GOT3 (cell line): ENCODE measurements around the gene GMEB2.
"Not testable (repeated sequence)": the region's sequence is repeated elsewhere in the genome, so short reads cannot be mapped to it uniquely, and the experiment has no call there.

Experiments used
- DNase-seq: peaks from one replicate; lab custom pipeline; 2025; ENCODE audit warnings: mixed read lengths; lab: John Stamatoyannopoulos, UW

Gene GMEB2

DNA sequence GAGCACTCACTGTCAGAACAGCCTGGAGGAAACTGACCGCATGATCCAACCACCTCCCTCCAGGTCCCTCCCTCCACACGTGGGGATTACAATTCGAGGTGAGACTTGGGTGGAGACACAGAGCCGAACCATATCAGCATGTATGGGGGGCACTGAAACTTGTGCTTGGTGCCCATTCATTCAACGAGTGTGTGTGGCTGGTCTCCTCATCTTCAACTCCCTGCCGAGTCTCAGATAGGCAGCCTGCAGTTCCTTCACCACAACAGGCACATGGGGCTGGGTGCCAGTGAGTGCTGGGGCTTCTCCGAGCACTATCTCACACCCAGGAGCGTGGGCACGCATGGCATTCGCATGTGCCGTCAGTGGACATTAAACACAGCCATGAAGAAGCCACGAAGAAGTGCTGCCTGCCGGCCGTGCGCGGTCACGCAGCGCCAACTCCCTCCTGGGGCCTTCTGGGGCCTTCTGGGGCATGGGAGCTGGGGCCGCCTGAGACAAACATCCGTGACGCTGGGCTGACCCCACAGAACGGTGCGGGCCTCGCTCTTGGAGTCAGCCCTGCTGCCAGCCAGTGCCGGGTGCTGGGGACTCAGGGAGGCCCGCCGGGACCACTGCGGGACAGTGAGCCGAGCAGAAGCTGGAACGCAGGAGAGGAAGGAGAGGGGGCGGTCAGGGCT is 30.5 kb upstream of the GMEB2 start:
- DNase-seq: no peak

DNA sequence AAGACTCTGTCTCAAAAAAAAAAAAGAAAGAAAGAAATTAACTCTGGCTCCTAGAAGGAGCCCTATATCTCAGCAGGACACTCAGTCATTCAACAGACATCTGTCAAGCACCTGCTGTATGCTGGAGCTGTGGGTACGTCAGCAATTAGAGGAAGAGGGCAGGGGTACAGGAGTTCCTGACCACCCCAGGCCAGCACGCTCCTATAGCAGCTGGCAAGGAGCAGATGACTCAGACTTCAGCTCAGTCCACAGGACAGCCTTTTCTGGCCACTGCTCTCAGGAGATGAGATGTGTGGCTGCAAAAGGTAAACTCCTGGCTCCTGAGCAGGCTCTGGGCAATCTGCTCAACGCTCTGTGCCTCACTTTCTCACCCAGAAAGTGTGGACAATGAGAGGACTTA is 29.6 kb upstream of the GMEB2 start:
- no peak for DNase-seq

DNA sequence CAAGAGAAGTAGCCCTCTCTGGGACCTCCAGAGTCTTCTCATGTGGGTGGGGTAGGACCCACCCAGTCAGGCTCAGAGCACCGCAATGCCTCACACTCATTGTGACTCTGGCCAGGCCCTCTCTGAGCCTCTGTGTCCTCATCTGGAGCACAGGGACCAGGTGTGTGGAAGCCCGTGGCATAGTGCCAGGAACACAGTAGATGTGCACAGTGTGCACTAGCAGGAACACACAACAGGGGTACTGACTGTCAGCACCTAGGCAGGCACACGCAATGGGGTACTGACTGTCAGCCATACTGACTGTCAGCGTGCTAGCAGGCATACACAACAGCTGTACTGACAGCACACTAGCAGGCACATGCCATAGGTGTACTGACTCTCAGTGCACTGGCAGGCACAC is 28.3 kb upstream of the GMEB2 start:
- DNase-seq: no peak

DNA sequence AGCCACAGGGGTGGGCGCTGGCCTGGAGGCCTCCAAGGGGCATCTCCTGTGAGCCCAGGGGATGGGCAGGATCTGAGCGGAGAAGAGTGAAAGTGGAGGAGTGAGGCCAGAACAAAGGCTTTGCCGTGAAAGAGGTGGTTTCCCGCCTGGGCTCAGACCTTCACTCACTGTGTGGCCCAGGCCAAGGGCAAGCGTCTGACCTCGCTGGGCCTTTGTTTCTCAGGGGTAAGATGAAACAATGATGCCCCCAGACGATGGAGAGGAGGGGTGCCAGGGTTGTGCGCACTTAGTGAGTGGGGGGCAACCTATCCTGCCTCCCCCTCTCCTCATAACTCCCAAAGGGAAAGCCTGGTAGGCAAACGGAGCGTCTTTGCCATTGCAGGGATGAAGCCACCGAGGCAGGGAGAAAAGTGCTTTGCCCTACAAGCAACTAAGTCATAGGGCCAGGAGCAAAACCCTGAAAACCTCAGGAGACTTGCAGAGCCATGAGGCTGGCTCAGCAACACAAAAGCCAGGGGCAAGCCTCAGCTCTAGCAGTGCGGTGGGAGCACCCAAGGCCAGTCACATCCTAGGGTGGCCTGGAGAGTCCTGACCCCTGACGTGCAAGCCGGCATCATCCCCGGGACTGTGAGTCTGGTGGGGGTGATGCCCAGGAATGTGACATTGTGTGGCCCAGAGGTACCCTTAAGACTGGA is 27.2 kb upstream of the GMEB2 start:
- DNase-seq: no peak

DNA sequence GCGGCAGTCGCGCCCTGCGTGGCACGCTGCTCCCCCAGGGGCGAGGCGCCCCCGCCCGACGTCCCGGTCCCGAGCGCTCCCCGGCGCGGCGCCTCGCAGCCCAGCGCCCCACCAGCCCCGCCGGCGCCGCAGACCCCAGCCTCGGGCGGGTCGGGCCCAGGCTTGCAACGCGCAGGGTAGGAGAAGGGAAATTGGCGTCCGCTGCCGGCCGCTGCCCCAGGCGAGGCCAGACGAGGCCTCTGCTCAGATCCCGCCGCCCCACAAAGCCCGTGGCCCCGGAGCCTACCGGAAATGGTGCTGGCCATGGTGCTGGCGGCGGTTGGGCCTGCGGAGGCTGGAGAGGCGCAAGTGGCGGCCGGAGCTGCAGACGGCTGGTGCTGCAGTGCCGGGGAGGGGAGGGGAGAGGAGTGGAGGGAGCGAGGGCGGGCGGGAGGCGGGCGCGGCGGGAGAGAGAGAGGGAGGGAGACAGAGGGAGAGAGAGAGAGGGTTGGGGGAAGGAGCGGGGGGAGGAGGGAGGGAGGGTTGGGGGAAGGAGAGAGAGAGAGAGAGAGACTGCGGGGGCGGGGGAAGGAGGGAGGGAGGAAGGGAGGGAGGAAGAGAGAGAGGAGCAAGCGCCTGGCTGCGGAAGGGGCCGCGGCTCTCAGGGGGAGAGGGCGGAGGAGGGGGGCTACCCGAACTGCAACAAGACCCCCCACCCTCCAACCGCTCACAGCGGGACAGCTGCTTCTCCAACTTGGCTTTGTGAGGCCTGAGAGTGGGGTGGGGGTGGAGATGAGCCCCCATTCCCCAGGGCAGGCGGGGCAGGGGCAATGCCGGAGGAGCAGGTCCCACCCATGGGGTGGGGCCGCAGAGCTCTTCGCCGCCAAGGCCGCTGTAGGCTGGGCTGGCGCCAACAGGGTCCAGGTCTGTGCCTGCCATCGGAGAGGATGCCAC is 26.4 kb upstream of the GMEB2 start, which contains the start of gene STMN3:
STMN3 (minus strand) TSS at position 384 of the 933 bp plus-strand sequence; CDS start at position 305, 79 bp downstream.
- DNase-seq: peak; percentile 60

DNA sequence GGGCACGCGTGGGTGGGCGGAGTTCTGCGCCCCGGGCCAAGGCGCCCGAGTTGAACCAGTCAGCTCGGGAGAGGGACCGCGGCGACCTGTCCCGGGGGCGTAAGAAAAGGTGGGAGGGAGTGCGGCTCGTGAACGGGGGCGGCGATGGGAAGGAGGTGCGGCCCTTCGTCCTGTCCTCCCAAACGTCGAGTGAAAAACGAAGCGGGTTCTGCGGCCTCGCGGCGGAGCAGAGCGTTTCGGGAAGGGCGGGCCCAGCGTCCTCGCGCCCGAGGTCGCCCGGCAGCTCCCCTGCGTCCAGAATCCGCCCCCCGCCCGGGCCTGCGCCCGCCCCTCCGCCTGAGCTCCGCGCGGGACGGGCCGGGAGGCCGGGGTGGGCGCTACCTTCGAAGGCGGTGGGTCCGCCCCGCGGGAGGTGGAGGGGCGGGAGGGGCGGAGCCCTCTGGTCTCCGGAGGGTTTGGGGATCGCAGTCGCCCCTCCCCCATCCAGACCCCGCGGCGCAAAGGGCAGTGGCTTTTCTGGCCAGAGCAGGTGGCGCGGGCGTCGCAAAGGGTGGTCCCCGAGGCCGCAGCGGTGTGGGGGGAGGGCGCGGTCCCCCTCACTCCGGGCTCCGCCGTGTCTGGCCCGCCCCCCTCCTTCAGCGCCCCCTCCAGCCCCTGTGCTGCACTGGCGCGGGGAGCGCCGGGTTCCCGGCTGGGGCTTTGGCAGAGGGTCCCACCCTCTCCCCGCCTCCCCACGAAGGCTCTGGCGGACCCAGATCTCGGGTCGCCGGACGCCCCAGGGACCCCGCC is 25.5 kb upstream of the GMEB2 start:
- no peak for DNase-seq

DNA sequence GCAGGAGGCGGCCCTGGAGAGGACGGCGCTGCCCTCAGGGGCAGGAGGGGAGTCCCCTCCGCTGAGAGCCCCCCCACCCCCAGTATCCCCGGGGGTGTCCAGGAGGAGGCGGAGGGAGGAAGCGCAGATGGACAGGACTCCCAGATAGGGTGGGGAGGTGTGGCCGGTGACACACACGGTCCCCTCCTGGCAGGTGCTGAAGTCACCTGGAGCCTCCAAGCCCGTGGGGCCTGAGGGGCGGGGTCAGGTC is 25.0 kb upstream of the GMEB2 start:
- DNase-seq: no peak

DNA sequence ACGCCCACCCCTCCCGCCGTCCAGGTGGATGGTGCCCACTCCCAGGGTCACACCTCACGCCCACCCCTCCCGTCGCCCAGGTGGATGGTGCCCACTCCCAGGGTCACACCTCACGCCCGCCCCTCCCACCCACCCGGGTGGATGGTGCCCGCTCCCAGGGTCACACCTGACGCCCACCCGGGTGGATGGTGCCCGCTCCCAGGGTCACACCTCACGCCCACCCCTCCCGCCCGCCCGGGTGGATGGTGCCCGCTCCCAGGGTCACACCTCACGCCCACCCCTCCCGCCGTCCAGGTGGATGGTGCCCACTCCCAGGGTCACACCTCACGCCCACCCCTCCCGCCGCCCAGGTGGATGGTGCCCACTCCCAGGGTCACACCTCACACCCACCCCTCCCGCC is 23.6 kb upstream of the GMEB2 start:
- not testable (repeated sequence) for DNase-seq

DNA sequence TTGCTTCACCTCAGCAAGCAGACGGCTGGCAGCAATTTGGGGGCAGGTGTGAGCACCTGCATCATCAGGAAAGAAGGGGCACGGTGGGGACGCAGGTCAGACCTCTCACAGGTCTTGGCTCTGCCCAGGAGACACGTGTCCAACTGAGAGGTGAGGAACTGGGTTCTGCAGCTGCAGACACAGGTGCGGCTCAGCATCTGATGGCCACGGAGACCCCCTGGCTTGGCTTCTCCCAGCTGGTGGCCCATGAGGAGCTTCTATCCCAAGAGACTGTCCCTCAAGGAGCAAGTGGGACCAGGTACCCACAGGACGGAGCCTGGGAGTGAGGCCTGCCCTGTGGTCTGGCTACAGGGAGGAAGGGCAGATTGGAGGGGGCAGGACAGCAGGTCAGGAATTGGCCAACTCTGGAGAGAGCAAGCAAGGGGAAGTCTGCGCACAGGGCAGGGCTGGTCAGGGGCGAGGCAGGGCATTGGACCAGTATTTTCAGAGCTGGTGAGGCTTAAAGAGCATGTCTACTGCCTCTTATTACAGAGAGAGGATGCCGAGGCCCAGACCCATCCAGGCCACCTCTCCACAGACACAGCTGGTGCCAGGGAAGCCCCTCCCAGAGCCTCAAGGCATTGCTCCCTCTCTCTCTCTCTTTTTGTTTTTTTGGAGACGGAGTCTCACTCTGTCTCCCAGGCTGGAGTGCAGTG is 22.1 kb upstream of the GMEB2 start:
- DNase-seq: no peak

DNA sequence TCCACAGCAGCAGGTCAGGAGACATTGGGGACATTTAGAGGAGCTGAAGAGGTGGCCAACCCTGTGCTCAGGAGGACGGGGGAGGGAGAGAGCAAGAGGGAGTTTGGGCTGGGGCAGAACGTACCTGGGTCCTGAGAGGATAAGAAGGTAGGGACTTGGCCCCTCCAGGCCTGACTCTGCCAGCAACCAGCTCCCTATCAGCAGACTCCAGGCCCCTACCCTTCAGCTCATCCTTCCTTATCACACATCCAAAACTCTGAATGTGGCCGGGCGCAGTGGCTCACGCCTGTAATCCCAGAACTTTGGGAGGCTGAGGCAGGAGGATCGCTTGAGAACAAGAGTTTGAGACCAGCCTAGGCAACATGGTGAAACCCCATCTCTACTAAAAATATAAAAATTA is 21.3 kb upstream of the GMEB2 start:
- no peak for DNase-seq

DNA sequence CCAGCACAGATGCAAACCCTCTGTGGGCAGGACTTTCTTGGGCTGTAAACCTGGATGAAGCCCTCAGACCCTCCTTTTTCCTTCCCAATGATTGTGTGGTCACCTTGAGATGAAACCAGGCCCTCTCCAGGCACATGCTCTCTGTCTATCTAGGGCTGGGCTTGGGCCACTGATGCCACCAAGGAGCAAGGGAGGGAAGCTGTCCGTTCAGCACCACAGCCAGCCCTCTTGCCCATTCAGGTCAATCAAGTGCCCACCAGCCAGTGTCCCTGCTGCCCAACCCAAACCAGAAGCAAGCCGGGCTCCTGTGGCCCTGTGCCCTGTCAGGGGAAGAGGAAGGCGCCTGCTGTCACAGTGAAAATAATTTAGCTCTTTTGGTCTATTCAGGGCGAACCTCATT is 18.3 kb upstream of the GMEB2 start:
- DNase-seq: no peak

DNA sequence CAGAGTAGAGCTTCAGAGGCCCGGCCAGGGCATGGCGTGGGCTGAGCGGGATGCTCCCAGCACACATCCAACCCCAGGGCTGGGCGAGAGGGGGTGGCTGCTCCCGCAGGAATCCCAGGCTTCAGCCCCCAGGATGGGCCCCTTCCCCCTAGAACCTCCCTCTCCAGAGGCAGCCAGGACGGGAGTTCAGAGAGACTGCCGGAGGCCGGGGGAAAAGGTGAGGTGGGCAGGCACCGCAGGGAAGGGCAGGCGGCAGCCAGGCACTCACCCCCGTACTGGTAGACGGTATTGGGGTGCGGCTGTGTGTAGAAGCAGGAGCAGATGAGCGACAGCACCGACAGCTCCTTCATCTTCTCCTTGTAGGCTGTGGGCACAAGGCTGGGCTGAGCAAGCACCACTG is 17.0 kb upstream of the GMEB2 start:
- DNase-seq: no peak

DNA sequence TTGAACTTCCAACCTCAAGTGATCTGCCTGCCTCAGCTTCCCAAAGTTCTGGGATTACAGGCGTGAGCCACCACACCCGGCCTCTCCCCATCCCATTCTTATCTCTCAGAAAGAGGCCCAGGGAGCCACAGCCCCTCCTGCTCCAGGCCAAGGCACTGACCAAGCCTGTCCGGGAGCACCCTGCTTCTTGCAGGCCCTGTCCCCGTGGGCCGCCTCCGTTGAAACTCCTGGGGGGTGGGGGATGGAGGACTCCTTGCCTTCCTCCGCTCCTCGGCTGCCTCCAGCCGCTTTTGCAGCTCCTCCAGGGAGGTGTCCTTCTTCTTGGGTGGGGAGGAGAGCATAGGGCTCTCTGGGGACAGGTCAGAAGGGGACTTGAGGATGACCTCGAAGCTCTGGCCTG is 16.6 kb upstream of the GMEB2 start:
- DNase-seq: no peak

DNA sequence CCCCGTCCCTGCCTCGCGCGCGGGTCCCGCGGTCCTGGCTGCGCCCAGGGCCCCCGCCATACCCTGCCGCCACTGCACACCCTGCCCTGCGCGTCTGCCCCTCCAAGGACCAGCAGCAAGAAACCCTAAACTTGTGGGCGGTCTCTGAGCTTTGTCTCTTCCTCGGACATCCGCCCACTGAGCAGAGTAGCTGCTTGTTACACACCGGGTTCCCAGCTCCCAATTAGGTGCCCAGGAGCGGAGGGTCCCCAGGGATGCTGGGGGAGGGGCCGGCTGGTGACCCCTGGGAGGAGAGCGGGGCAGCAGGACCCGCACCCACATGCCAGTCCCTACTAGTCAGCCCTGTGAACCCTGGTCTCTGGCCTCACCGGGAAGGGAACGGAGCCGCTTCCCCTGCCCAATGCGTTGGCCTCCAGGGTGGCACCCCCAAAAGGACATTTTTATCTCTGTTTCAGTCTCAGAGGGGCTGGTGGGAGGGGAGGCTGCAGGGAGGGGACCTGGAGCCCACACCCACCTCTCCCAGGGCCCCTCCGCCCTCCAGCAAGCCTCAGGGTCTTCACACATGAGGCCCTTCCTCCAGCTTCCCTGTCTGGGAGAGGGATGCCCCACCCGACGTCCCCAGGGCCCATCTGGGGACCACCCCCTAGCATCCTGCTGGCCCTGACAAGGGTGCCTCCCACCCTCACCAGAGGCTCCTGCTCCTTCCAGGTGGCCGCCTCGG is 15.8 kb upstream of the GMEB2 start:
- no peak for DNase-seq

DNA sequence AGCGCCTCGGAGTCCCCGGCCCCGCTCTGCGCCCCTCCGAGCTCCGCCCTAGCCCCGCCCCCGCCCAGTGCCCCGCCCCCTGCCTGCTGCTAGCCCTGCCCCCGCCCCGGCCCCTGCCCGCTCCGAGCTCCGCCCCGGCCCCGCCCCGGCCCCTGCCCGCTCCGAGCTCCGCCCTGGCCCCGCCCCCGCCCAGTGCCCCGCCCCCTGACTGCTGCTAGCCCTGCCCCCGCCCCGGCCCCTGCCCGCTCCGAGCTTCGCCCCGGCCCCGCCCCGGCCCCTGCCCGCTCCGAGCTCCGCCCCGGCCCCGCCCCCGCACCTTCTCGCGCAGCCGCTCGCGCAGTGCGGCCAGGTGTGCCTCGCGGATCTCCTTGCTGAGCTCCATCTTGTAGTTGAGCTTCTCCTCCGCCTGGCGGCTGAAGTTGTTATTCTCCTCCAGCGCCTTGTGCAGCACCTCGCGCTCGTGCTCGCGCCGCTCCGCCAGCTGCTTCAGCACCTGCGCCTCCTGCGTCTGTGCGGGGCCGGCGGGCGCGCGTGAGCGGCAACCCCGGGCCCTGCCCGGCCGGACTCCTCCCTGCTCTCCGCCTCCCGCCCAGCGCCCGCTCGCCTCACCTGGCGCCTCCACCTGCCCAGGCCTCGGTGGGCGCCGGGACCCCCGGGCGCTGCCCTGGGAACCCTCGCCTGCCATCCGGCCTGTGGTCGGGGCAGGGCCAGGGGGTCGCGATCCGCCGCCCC is 15.1 kb upstream of the GMEB2 start:
- DNase-seq: peak; percentile 76

DNA sequence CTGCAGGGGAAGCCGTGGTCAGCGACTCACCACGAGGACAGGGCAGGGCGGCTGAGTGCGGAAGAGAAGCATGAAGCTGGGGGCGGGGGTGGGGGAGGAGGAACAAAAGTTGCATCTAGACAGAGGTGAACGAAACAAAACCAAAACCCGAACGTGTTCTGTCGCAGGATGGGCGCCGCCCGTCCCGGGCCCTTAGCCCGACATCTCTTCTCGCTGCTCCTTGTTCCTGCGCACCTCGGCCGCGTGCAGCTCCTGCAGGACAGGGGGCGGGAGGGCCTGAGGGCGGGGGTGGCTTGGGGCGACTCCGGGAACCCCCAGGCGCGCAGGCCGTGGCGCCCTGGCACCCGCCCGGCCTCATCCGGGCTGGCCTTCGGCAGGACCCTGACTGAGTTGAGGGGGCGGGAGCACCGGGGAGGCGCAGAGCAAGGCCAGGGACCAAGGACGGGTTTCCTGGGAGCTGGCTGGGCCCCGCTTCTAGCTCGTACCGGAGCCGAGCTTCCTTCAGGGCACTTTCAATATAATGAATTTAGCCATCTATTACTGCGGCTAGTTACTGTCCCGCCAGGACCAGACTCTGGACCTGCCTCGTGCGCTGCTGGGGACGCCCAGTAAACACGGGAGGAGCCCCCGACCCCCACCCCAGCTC is 14.4 kb upstream of the GMEB2 start:
- no peak for DNase-seq

DNA sequence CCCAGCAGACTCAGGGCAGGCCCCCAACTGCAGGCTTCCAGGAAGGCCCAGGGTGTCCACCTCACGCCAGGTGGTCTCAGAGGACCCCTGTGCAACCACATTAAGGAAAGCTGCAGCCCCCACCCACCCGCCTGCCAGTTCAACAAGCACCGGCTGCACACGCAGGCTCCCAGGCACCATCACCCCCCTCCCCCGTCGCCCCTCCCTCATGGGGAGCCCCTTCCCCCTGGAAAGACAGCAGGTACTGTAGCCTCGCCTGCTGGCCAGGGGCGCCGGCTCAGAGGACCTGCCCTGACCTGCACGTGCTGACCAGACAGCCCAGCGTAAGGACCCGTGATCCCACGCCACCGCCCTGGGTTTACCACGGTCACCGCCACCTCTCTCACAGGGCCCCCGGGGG is 13.8 kb upstream of the GMEB2 start:
- not testable (repeated sequence) for DNase-seq

DNA sequence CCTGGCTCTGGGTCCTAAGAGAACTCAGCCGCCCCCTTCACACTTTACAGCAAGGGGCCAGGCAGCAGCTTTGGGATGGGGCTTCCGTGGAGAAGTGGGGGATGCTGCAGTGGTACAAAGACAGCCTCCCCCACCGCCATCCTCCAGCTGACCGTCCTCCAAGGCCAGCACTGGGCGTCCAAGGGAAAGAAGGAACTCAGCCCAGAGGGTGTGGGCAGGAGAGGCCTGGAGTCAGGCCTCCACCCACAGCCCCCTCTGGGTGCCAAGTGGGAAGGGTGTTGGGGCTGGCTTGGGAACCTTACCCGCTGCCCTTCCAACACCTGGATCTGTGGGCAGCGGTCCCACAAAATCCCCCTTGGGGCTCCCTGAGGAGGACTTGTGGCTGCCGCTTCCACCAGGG is 13.2 kb upstream of the GMEB2 start:
- no peak for DNase-seq

DNA sequence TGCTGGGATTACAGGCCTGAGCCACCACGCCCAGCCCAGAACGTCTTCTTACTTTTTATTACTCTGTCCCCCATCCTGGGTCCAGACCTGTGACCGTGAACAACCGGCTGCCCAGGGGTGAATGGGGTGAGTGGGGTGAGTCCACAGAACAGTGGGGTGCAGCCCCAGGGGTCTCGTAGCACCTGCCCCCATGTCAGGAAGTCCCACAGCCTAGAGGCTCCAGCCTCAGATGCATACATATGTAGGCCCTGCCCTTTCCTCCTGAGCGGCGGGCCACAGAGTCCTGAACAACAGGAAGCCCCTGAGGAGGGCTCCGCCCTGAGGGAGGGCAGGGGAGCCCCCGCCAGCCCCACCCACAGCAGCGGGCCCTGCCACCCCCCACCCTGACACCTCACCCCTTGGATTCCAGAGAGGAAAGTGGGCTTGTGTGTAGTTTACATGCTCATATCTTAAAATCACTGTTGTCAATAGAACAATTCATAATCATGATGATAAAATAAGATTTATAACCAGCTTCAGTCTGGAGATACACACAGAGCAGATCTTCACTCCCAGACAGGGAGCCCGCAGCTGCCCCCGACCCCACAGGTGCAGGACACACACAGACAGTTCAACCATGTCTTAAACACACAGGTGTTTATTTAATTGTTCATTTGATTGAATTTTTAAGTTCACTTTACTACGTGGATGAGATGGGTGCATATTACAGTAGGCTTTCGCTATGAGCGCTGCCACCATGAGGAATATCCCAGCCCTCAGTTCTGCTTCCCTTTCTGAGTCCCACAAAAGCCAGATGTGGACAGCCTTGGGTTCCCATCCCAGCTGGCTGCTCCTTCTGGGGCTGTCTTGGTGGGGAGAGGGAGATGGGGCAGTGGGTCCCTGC is 12.4 kb upstream of the GMEB2 start:
- DNase-seq: no peak
